ENCODE data around the gene FHL1. TPM values are rescaled to one million over a fixed set of nuclear protein-coding genes. Genes with fewer than 3 reads are reported as not detected.

FHL1 gene
- total RNA-seq, 1 donor from 2014 or later, result 26.8 TPM

DNA sequence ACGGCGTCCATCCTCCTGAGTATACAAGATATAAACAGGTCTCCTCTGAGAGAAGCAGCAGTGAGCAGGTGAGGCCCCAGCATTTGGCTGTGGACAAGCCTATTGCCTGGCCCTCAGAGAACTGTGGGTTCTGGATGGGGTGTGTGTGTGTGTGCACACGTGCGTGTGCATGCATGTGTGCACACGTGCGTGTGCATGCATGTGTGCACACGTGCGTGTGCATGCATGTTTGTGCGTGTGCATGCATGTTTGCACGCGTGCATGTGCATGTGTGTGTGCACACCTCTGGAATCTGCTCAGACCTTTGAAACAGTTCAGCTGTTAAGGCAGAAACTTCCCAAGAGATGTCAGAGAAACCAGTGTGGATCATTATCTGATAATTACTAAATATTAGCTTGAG, 22.2 kb upstream of the FHL1 start:
- no peak overlapping the region for H3K4me3 Mint-ChIP-seq
- H3K4me1 Mint-ChIP-seq, result peaks cover 4% of the 10 kb centered on the region
- no peaks in the 10 kb centered on the region for H3K27me3 Mint-ChIP-seq (ENCODE audit: low read depth)
- no peaks in the 10 kb centered on the region for H3K36me3 Mint-ChIP-seq
- no peak overlapping the region for H3K27ac Mint-ChIP-seq
- H3K9me3 Mint-ChIP-seq, result peaks cover 16% of the 10 kb centered on the region
- DNase-seq (ENCODE audit: low spot score in 2 of 2, unreplicated experiment in 2 of 2), result no peak
- no peak for TF ChIP-seq CTCF (IDR thresholded peaks at IDR 0.05; ENCODE audit: unreplicated experiment)

DNA sequence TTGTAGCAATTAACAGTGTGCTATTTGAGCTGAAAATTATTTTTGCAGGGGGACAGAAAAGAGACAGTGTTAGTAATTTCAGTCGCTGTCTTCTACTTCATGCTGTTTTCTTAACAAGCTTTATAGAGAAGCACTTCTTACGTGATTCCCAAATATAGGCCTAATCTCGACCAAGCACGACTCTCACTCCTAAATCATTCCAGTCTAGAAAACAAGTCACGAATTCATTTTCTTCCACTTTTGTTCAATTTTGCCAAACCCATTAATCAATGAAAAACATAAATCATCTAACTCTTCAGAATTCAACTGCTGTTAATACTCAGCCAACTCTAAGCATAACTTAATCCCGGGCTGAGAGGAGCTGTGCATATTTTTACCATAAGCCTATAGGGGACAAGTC, 21.0 kb upstream of the FHL1 start:
- Mint-ChIP-seq H3K36me3 (no peaks in the 10 kb centered on the region), H3K9me3 (peaks cover 14% of the 10 kb centered on the region), H3K27ac (no peak overlapping the region), H3K4me3 (no peak overlapping the region), H3K4me1 (peaks cover 4% of the 10 kb centered on the region), H3K27me3 (ENCODE audit: low read depth) (no peaks in the 10 kb centered on the region)
- no peak for DNase-seq (ENCODE audit: low spot score in 2 of 2, unreplicated experiment in 2 of 2)
- TF ChIP-seq CTCF (IDR thresholded peaks at IDR 0.05; ENCODE audit: unreplicated experiment), result no peak

DNA sequence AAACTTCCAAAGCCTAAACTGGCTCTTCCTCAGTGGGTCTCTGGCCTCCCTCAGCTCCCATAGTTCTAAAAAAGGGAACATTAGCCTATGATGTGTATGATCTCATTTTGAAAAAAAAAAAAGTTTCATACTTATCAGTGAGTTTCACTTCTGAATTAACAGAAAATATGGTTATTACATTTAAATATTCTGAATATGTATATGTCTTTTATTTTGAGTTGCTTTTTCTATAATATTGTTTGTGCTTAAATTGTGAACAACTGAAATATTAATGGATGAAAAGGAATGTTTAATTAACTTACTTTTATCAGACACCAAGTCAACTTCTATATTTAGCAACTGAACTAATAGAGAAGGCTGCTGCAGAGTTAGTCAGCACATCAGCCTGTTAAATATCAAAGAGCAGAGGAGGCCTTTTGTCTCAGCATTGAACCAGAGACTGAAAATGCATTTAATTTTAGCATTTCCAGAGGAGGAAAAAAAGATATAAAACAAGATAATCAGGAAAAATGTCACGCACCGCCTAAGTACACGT, 20.4 kb upstream of the FHL1 start:
- peaks cover 4% of the 10 kb centered on the region for H3K4me1 Mint-ChIP-seq
- peaks cover 15% of the 10 kb centered on the region for H3K9me3 Mint-ChIP-seq
- H3K36me3 Mint-ChIP-seq, result no peaks in the 10 kb centered on the region
- no peak for TF ChIP-seq CTCF (IDR thresholded peaks at IDR 0.05; ENCODE audit: unreplicated experiment)
- H3K27me3 Mint-ChIP-seq (ENCODE audit: low read depth), result no peaks in the 10 kb centered on the region
- no peak overlapping the region for H3K27ac Mint-ChIP-seq
- no peak overlapping the region for H3K4me3 Mint-ChIP-seq
- DNase-seq (ENCODE audit: low spot score in 2 of 2, unreplicated experiment in 2 of 2), result no peak

DNA sequence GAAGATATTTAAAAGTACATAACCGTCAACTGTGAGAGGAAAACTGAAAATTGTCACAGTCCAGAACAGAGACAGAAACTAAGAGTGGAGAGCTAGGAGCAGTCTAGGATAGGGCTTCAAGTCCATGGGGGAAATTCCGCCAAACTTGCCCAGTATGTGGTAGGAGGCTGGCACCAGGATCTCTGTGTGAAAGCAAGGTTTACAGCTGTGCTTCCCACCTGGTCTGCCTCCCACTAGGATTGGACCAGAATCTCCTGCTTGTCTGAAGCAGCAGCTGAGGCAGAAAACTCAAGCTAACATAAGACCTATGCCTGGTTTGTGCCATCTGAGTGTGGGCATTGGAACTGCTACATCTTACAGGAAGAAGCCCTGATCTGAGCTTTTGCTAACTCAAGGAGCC, 18.6 kb upstream of the FHL1 start:
- DNase-seq (ENCODE audit: low spot score in 2 of 2, unreplicated experiment in 2 of 2), result no peak
- H3K27ac Mint-ChIP-seq, result no peak overlapping the region
- H3K4me1 Mint-ChIP-seq, result peaks cover 4% of the 10 kb centered on the region
- H3K9me3 Mint-ChIP-seq, result peaks cover 13% of the 10 kb centered on the region
- no peak for TF ChIP-seq CTCF (IDR thresholded peaks at IDR 0.05; ENCODE audit: unreplicated experiment)
- no peak overlapping the region for H3K4me3 Mint-ChIP-seq
- H3K27me3 Mint-ChIP-seq (ENCODE audit: low read depth), result no peaks in the 10 kb centered on the region
- no peaks in the 10 kb centered on the region for H3K36me3 Mint-ChIP-seq

DNA sequence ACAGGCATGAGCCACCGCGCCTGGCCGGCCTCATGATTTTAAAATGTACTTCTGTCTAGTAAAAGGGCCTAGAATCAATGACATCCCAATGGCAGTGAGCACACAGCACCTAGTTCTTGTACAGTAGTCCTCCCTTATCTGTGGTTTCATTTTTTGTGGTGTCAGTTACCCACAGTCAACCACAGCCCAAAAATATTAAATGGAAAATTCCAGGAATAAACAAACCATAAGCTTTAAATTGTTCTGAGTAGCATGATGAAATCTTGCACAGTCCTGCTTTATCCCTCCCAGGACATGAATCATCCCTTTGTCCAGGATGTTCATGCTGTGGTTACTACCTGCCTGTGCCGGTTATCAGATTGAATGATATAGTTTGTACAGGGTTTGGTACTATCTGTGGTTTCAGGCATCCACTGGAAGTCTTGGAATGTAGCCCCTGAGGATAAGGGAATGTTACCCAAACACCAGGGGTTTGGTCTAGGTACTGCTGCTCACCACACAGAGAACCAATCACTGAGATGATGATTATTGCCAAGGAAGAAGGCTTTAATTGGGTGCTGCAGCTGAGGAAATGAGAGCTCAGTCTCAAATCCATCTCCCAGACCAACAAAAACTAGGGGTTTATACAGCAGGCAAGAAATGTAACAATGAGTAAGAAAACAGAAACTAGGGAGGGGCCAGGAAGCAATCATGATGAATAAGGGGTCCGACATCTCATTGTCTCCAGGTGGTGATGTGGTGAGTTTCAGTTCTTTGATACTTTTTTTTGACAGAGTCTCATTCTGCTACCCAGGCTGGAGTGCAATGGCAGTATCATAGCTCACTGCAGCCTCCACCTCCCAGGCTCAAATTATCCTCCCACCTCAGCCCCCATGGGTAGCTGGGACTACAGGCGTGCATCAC, 16.2 kb upstream of the FHL1 start:
- DNase-seq (ENCODE audit: low spot score in 2 of 2, unreplicated experiment in 2 of 2), result no peak
- Mint-ChIP-seq H3K36me3 (no peaks in the 10 kb centered on the region), H3K27me3 (ENCODE audit: low read depth) (no peaks in the 10 kb centered on the region), H3K4me1 (peaks cover 4% of the 10 kb centered on the region), H3K9me3 (peaks cover 13% of the 10 kb centered on the region), H3K4me3 (no peak overlapping the region), H3K27ac (no peak overlapping the region)
- no peak for TF ChIP-seq CTCF (IDR thresholded peaks at IDR 0.05; ENCODE audit: unreplicated experiment)
